Upper lobe of right lung (tissue), 1 donor: ENCODE data around the gene ABR. TPM values are rescaled to one million over a fixed set of nuclear protein-coding genes. Genes with fewer than 3 reads are reported as not detected.

Experiments
- ATAC-seq: fragments of 200-7000 bp; cut with Tn5 transposase; one replicate; pipeline ENCODE4 v1.9.1; 2020; ENCODE audit warnings: mild to moderate bottlenecking, moderate library complexity
- DNase-seq: peaks from one replicate; pipeline ENCODE4 v3.0.0-alpha.2; 2020
- H3K27ac ChIP-seq: fragments of 200-600 bp; one replicate; pipeline ENCODE4 v1.8.0; 2022
- H3K27me3 ChIP-seq: fragments of 200-600 bp; one replicate; pipeline ENCODE4 v1.8.0; 2022; ENCODE audit warnings: mild to moderate bottlenecking
- H3K36me3 ChIP-seq: fragments of 200-600 bp; one replicate; pipeline ENCODE4 v1.8.0; 2022
- H3K4me1 ChIP-seq: fragments of 200-600 bp; one replicate; pipeline ENCODE4 v1.8.0; 2022
- H3K4me3 ChIP-seq: fragments of 200-600 bp; one replicate; pipeline ENCODE4 v1.8.0; 2022; ENCODE audit warnings: mild to moderate bottlenecking
- H3K9me3 ChIP-seq: fragments of 200-600 bp; one replicate; pipeline ENCODE4 v1.8.0; 2022
- intact Hi-C: fragments of 100-400 bp; cut with DNase I; formaldehyde crosslinking; loops from one replicate; pipeline ENCODE4 v1.11.0; 2022
- total RNA-seq: library from RNA; stranded (reverse); fragmentation: NEBNext Ultra II Directional; extraction: Animal tissue kit (Norgen Biotek cat#: 25700); gene quantifications from one replicate; pipeline ENCODE4 v1.2.1, GENCODE V29; 2021
- TF ChIP-seq, protein P1 (sequence below): fragments of 200-600 bp; IDR thresholded peaks from one replicate; pipeline ENCODE4 v1.8.0; 2022; ENCODE audit warnings: antibody characterized with exemption
- donor health status: DM: no; HTN: yes; CAD: no; lungs with severe emphysema.

Gene ABR
- total RNA-seq, 1 donor from 2014 or later: 185 TPM

DNA sequence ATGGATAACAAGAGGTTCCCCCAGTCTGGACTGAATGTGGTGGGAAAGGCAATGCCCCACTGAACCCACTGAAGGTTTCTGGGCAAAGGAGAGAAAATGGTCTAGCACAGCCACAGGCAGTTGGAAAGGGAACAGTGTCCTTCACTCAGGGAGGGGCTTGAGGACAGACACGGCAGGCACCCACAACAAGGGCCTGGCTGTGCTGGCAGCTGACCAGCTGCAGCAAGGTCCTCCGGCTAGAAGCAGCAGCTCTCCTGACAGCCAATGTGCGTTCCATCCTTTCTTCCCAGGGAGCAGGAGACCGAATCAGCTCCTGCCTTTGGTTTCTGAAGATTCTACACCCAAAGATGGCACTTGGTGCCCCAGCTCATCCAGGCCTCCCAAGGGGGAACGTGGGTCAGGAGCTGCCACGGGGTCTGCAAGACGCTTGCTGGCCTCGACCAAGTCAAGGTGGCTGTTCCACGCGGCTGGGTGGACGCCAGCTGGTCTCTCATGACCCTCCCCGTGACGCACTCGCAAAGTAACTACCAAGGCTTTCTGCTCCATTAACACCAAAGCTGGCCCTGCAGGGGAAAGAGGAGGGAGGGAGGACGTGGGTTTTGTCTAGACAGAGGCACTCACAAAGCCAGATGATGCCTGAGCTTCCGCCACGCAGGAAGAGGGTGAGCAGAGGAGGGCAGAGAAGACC, 11.1 kb downstream of the ABR start:
- intact Hi-C loops: no loop called here
- TF ChIP-seq, protein P1, sequence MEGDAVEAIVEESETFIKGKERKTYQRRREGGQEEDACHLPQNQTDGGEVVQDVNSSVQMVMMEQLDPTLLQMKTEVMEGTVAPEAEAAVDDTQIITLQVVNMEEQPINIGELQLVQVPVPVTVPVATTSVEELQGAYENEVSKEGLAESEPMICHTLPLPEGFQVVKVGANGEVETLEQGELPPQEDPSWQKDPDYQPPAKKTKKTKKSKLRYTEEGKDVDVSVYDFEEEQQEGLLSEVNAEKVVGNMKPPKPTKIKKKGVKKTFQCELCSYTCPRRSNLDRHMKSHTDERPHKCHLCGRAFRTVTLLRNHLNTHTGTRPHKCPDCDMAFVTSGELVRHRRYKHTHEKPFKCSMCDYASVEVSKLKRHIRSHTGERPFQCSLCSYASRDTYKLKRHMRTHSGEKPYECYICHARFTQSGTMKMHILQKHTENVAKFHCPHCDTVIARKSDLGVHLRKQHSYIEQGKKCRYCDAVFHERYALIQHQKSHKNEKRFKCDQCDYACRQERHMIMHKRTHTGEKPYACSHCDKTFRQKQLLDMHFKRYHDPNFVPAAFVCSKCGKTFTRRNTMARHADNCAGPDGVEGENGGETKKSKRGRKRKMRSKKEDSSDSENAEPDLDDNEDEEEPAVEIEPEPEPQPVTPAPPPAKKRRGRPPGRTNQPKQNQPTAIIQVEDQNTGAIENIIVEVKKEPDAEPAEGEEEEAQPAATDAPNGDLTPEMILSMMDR: no peak
- peaks cover 25% of the 10 kb centered on the region for H3K4me1 ChIP-seq
- no peaks in the 10 kb centered on the region for H3K27me3 ChIP-seq
- H3K9me3 ChIP-seq: no peaks in the 10 kb centered on the region
- no peaks in the 10 kb centered on the region for H3K36me3 ChIP-seq
- no peak overlapping the region for H3K4me3 ChIP-seq
- H3K27ac ChIP-seq: no peak overlapping the region
- DNase-seq (no peak), ATAC-seq (no peak)

GRCh38 chr17:1166276-1166675, 13.5 kb downstream of the ABR start:
- DNase-seq (no peak), ATAC-seq (no peak)
- H3K27me3 ChIP-seq: no peaks in the 10 kb centered on the region
- TF ChIP-seq, protein P1: no peak
- no peak overlapping the region for H3K4me3 ChIP-seq
- H3K27ac ChIP-seq: no peak overlapping the region
- peaks cover 22% of the 10 kb centered on the region for H3K4me1 ChIP-seq
- no peaks in the 10 kb centered on the region for H3K9me3 ChIP-seq
- no peaks in the 10 kb centered on the region for H3K36me3 ChIP-seq
- intact Hi-C loops: no loop called here

- Histone ChIP-seq H3K9me3 (no peaks in the 10 kb centered on the region), H3K36me3 (no peaks in the 10 kb centered on the region), H3K4me1 (peaks cover 17% of the 10 kb centered on the region), H3K27ac (no peak overlapping the region), H3K4me3 (no peak overlapping the region), H3K27me3 (no peaks in the 10 kb centered on the region)
- intact Hi-C loops: no loop called here
- TF ChIP-seq, protein P1: no peak
- no peak for DNase-seq
- ATAC-seq: no peak
Observed at GRCh38 chr17:1165836-1166235, 13.9 kb downstream of the ABR start.

DNA sequence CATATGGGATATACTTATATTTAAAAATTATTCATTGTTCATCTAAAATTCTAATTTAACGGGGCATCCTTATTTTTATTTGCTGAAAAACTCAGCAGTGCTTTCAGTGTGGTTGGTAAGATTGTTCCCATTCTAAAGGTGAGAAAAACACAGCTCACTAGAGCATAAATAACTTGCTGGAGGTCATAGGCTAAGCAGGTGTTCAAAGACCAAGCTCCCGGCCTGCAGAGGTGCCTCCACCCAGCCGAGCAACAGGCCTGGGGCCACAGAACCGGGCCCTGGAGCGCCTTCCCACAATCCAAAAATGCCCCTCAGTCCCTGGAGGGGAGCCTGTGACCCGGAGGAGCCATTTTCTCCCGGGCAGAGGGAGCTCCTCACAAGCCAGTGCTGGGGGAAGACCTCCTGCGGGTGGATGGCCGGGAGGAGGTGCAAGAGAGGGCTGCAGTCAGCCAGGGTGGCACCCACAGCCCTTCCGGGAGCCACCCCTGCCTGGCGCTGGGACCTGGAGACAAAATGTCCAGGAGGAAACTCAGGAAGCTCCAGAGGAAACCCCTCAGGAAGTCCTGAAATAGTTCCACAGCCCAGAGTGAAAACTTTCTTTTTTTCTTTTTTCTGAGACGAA, 14.7 kb downstream of the ABR start:
- Histone ChIP-seq H3K9me3 (no peaks in the 10 kb centered on the region), H3K4me1 (peaks cover 13% of the 10 kb centered on the region), H3K27me3 (no peaks in the 10 kb centered on the region), H3K36me3 (no peaks in the 10 kb centered on the region), H3K4me3 (no peak overlapping the region), H3K27ac (peak overlapping the region; percentile 11)
- intact Hi-C loops: no loop called here
- ATAC-seq (peak; percentile 69), DNase-seq (no peak)
- TF ChIP-seq, protein P1: peak; percentile 33

DNA sequence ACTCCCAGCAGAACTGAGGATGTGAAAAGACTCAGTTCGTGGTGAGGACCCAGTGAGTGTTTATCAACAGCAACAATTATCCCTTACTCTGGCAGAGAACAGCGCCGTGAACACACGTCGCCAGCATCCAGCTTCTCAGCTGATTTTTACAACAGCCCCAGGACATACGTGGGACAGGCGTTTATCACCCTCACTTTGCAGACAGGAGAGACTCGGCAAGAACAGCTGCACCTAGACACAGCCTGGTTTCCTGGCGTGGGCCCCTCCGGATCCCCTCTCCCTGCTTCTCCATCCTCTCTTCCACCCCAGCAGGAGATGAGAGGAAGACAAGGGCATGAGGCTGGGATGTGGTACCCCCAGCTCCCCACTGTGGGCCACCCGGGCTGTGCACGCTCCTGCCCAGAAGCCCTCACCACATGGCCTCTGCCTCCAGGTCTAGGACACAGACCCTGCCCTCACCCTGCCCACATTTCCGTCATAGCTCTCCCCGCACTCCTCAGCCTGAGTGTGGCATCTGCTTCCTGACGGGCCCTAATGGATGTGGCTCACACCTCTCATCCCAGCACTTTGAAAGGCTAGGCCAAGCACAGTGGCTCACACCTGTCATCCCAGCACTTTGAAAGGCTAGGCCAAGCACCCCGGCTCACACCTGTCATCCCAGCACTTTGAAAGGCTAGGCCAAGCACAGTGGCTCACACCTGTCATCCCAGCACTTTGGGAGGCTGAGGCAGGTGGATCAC, 17.5 kb downstream of the ABR start:
- TF ChIP-seq, protein P1: no peak
- intact Hi-C loops: no loop called here
- peaks cover 13% of the 10 kb centered on the region for H3K4me1 ChIP-seq
- H3K9me3 ChIP-seq: no peaks in the 10 kb centered on the region
- DNase-seq (no peak), ATAC-seq (no peak)
- H3K4me3 ChIP-seq: no peak overlapping the region
- H3K36me3 ChIP-seq: no peaks in the 10 kb centered on the region
- no peak overlapping the region for H3K27ac ChIP-seq
- no peaks in the 10 kb centered on the region for H3K27me3 ChIP-seq
